Measurements from ENCODE around the gene CDH24. TPM values are rescaled to one million over a fixed set of nuclear protein-coding genes. Genes with fewer than 3 reads are reported as not detected.

CDH24 gene
- total and polyA plus RNA-seq, 2 of the 13 experiments (the other 11 are each of a cell fraction or from before 2014, with no cell fraction given) = 0.69 to 0.99 TPM

- TF ChIP-seq FOXA3 (CRISPR knock-in tag; IDR thresholded peaks at IDR 0.05) (0 out of 2 replicates have a peak, but pooled peaks have one; percentile 12), ZSCAN22 (CRISPR knock-in tag; IDR thresholded peaks at IDR 0.05) (no peak), NR2F6 (IDR thresholded peaks at IDR 0.05) (no peak), NR2F6 (CRISPR knock-in tag; IDR thresholded peaks at IDR 0.05) (no peak), ZNF282 (IDR thresholded peaks at IDR 0.05; ENCODE audit: partially characterized antibody) (no peak), ZBTB25 (CRISPR knock-in tag; IDR thresholded peaks at IDR 0.05) (no peak), ZNF878 (CRISPR knock-in tag; IDR thresholded peaks at IDR 0.05) (no peak), CCAR2 (optimal IDR thresholded peaks at IDR 0.05; ENCODE audit: low read depth, low read length) (no peak), DMAP1 (CRISPR knock-in tag; IDR thresholded peaks at IDR 0.05) (no peak), ZNF619 (CRISPR knock-in tag; IDR thresholded peaks at IDR 0.05) (0 out of 2 replicates have a peak, but pooled peaks have one; percentile 13), SNAPC2 (CRISPR knock-in tag; IDR thresholded peaks at IDR 0.05) (no peak), CHCHD3 (CRISPR knock-in tag; IDR thresholded peaks at IDR 0.05) (no peak), SMC3 (IDR thresholded peaks at IDR 0.05; ENCODE audit: low read length) (peak; percentile 54; the same call in 1 of the 2 replicates), YEATS2 (CRISPR knock-in tag; IDR thresholded peaks at IDR 0.05; ENCODE audit: borderline replicate concordance) (no peak), ZNF180 (CRISPR knock-in tag; IDR thresholded peaks at IDR 0.05; ENCODE audit: borderline replicate concordance, low read depth) (no peak), REPIN1 (CRISPR knock-in tag; IDR thresholded peaks at IDR 0.05; ENCODE audit: borderline replicate concordance, low read depth) (0 out of 2 replicates have a peak, but pooled peaks have one; percentile 63), ZNF572 (CRISPR knock-in tag; IDR thresholded peaks at IDR 0.05) (no peak), ZNF605 (CRISPR knock-in tag; IDR thresholded peaks at IDR 0.05) (no peak), GATA4 (IDR thresholded peaks at IDR 0.05; ENCODE audit: borderline replicate concordance, low read depth) (no peak), STAG1 (CRISPR knock-in tag; IDR thresholded peaks at IDR 0.05) (peak; percentile 96), TRIM22 (IDR thresholded peaks at IDR 0.05) (no peak), AGO1 (IDR thresholded peaks at IDR 0.05; ENCODE audit: low read depth, low read length, poor library complexity, severe bottlenecking) (peak; percentile 53), ERF (CRISPR knock-in tag; IDR thresholded peaks at IDR 0.05) (peak; percentile 69; the same call in 1 of the 2 replicates), HBP1 (CRISPR knock-in tag; IDR thresholded peaks at IDR 0.05; ENCODE audit: low read depth) (no peak), ZFAT (CRISPR knock-in tag; conservative IDR thresholded peaks at IDR 0.05) (no peak), EEA1 (CRISPR knock-in tag; IDR thresholded peaks at IDR 0.05; ENCODE audit: borderline replicate concordance) (no peak), ONECUT2 (CRISPR knock-in tag; IDR thresholded peaks at IDR 0.05) (no peak), BORCS8-MEF2B (CRISPR knock-in tag; IDR thresholded peaks at IDR 0.05) (peak; percentile 45; the same call in 1 of the 2 replicates), ASH2L (IDR thresholded peaks at IDR 0.05; ENCODE audit: insufficient read length, low read depth, low read length) (no peak)
- TF ChIP-seq, protein P1, sequence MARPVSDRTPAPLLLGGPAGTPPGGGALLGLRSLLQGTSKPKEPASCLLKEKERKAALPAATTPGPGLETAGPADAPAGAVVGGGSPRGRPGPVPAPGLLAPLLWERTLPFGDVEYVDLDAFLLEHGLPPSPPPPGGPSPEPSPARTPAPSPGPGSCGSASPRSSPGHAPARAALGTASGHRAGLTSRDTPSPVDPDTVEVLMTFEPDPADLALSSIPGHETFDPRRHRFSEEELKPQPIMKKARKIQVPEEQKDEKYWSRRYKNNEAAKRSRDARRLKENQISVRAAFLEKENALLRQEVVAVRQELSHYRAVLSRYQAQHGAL (CRISPR knock-in tag; IDR thresholded peaks at IDR 0.05; ENCODE audit: not compliant biosample characterization) = no peak
These were observed 5.1 kb downstream of the CDH24 start (continued) for GRCh38 chr14:23052182-23052623.
